H1 (cell line): ENCODE data around the gene DGUOK.

Source experiments
- CHD2 ChIP-seq: IDR thresholded peaks from 2 replicates; pipeline ENCODE4 v1.6.1; 2012; ENCODE audit warnings: low read length, improper control_type of control experiment
- CHD7 ChIP-seq: fragments of 300-600 bp; sonication (generic); IDR thresholded peaks from 2 replicates; pipeline ENCODE4 v1.7.1; 2012; ENCODE audit warnings: low read length, moderate library complexity, mild to moderate bottlenecking, inconsistent platforms; ENCODE audit not compliant: insufficient replicate concordance
- CTCF ChIP-seq, 3 experiments: IDR thresholded peaks; 1 replicate in 2 of 3; 2 replicates in 1 of 3; pipeline versions ENCODE4 v1.5.1 to v1.6.1; 2011; ENCODE audit warnings: low read length in 3 of 3, mild to moderate bottlenecking in 3 of 3, inconsistent platforms in 2 of 3, low read depth in 1 of 3, moderate library complexity in 1 of 3; ENCODE audit not compliant: insufficient read depth in 1 of 3; ENCODE audit errors: control extremely low read depth in 1 of 3
- POLR2A ChIP-seq, 2 experiments: IDR thresholded peaks; 1 replicate in 1 of 2; 2 replicates in 1 of 2; pipeline ENCODE4 v1.6.1; 2011; ENCODE audit warnings: low read depth in 2 of 2, low read length in 2 of 2, mild to moderate bottlenecking in 2 of 2; ENCODE audit errors: control extremely low read depth in 1 of 2
- RFX5 ChIP-seq: IDR thresholded peaks from 2 replicates; pipeline ENCODE4 v1.6.1; 2011; ENCODE audit warnings: low read depth, low read length, improper control_type of control experiment, borderline replicate concordance
- TF ChIP-seq, protein P1 (sequence below): IDR thresholded peaks from 2 replicates; pipeline ENCODE4 v1.6.1; 2011; ENCODE audit warnings: low read depth, mild to moderate bottlenecking, low read length; ENCODE audit not compliant: insufficient read depth

GRCh38 chr2:73894877-73895276 lies 31.8 kb upstream of the DGUOK start:
- TF ChIP-seq RFX5 (no peak), CHD7 (no peak), CHD2 (no peak), POLR2A (IDR thresholded peaks at IDR 0.05; ENCODE audit: control extremely low read depth in 1 of 2, low read depth in 2 of 2, low read length in 2 of 2) (no peak), CTCF (IDR thresholded peaks at IDR 0.05; ENCODE audit: control extremely low read depth in 1 of 3, insufficient read depth in 1 of 3, low read depth in 1 of 3, low read length in 3 of 3) (no peak)
- TF ChIP-seq, protein P1, sequence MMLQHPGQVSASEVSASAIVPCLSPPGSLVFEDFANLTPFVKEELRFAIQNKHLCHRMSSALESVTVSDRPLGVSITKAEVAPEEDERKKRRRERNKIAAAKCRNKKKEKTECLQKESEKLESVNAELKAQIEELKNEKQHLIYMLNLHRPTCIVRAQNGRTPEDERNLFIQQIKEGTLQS, result no peak
